OCI-LY7 (cell line): ENCODE measurements around the gene PPP1R27. TPM values are rescaled to one million over a fixed set of nuclear protein-coding genes. Genes with fewer than 3 reads are reported as not detected.

Experiments used
- BruUV-seq: library from RNA; stranded (reverse); fragments of 400-500 nt; replicated peaks from 2 replicates; lab custom pipeline; 2021; lab: Mats Ljungman, UMichigan
- CTCF ChIA-PET: fragments of 300-600 bp; sonication (Branson Sonifier 250); formaldehyde crosslinking; loops from one replicate; lab custom pipeline; 2022; ENCODE audit warnings: antibody characterized with exemption; ENCODE audit not compliant: unreplicated experiment; lab: Charles Lee
- POLR2A ChIA-PET: fragments of 300-600 bp; sonication (Branson Sonifier 250); formaldehyde crosslinking; loops from one replicate; lab custom pipeline; 2022; ENCODE audit warnings: antibody characterized with exemption; lab: Charles Lee
- DNase-seq: peaks from one replicate; pipeline ENCODE4 v3.0.0-alpha.2; 2015; ENCODE audit warnings: low spot score
- H2AFZ ChIP-seq: fragments of 200-600 bp; sonication (generic), shearing (Covaris generic); 2 replicates; pipeline ENCODE4 v1.6.1; 2014; ENCODE audit warnings: mild to moderate bottlenecking, antibody characterized with exemption, low read length, moderate library complexity
- H3K27ac ChIP-seq: fragments of 200-600 bp; sonication (generic); 2 replicates; pipeline ENCODE4 v1.5.1; 2014; ENCODE audit warnings: mixed run types, low read depth, mild to moderate bottlenecking, moderate library complexity, low read length, inconsistent platforms; ENCODE audit not compliant: poor library complexity, severe bottlenecking
- H3K36me3 ChIP-seq: fragments of 200-600 bp; sonication (generic); 2 replicates; pipeline ENCODE4 v1.6.1; 2014; ENCODE audit warnings: mild to moderate bottlenecking, antibody characterized with exemption, low read length, moderate library complexity, mixed read lengths; ENCODE audit not compliant: insufficient read depth
- H3K4me1 ChIP-seq: fragments of 200-600 bp; sonication (generic); 2 replicates; pipeline ENCODE4 v1.5.1; 2014; ENCODE audit warnings: mild to moderate bottlenecking, low read length; ENCODE audit not compliant: insufficient read depth, poor library complexity, severe bottlenecking
- H3K4me2 ChIP-seq: fragments of 200-600 bp; sonication (generic); 2 replicates; pipeline ENCODE4 v1.6.1; 2014; ENCODE audit warnings: mild to moderate bottlenecking, low read length
- H3K4me3 ChIP-seq: fragments of 200-600 bp; sonication (generic); 2 replicates; pipeline ENCODE4 v1.5.1; 2014; ENCODE audit warnings: mild to moderate bottlenecking, low read depth, low read length; ENCODE audit not compliant: poor library complexity, severe bottlenecking
- H3K79me2 ChIP-seq: fragments of 200-600 bp; sonication (generic); 2 replicates; pipeline ENCODE4 v1.6.1; 2016; ENCODE audit warnings: low read depth, mild to moderate bottlenecking, low read length, moderate library complexity, mixed read lengths; ENCODE audit not compliant: insufficient read depth
- H3K9me2 ChIP-seq: fragments of 200-600 bp; sonication (generic); 2 replicates; pipeline ENCODE4 v1.6.1; 2016; ENCODE audit warnings: mild to moderate bottlenecking, low read length, mixed read lengths; ENCODE audit not compliant: insufficient read depth
- H3K9me3 ChIP-seq: fragments of 200-600 bp; sonication (generic); 2 replicates; pipeline ENCODE4 v1.6.1; 2014; ENCODE audit warnings: mild to moderate bottlenecking, mixed run types, low read length, mixed read lengths
- H4K20me1 ChIP-seq: fragments of 200-600 bp; sonication (generic); 2 replicates; pipeline ENCODE4 v1.6.1; 2014; ENCODE audit warnings: mild to moderate bottlenecking, antibody characterized with exemption, low read length, moderate library complexity, mixed read lengths; ENCODE audit not compliant: insufficient read depth
- CTCF ChIP-seq: fragments of 200-600 bp; sonication (generic); conservative IDR thresholded peaks from 2 replicates; pipeline ENCODE4 v1.5.1; 2014; ENCODE audit warnings: mild to moderate bottlenecking, antibody characterized with exemption, low read length, moderate library complexity, mixed read lengths
- EZH2phosphoT487 ChIP-seq: fragments of 200-600 bp; sonication (generic); IDR thresholded peaks from 2 replicates; pipeline ENCODE4 v1.6.1; 2018; ENCODE audit warnings: low read depth, borderline replicate concordance, mild to moderate bottlenecking, mixed run types, antibody characterized with exemption, low read length, moderate library complexity, mixed read lengths
- intact Hi-C: fragments of 100-400 bp; cut with micrococcal nuclease; formaldehyde crosslinking; loops from one replicate; pipeline ENCODE4 v1.10.0; 2022; ENCODE audit not compliant: unreplicated experiment
- total RNA-seq, 2 experiments: library from RNA; depleted of rRNA in 1 of 2; stranded (reverse); fragments of >200 nt in 1 of 2; shearing (Covaris generic) in 1 of 2; gene quantifications; 2 replicates each; pipeline ENCODE4 v1.2.3, GENCODE V29; 2014 to 2022

Gene PPP1R27
- total RNA-seq, 2 experiments from 2014 or later = not detected

- no peak for DNase-seq
- Histone ChIP-seq H3K9me3 (no peaks in the 10 kb centered on the region), H3K4me2 (no peak overlapping the region), H2AFZ (no peak overlapping the region), H3K36me3 (no peaks in the 10 kb centered on the region), H4K20me1 (no peaks in the 10 kb centered on the region), H3K4me3 (no peak overlapping the region), H3K4me1 (no peaks in the 10 kb centered on the region), H3K27ac (no peak overlapping the region), H3K79me2 (no peaks in the 10 kb centered on the region), H3K9me2 (no peaks in the 10 kb centered on the region)
- TF ChIP-seq CTCF = no peak
- TF ChIP-seq EZH2phosphoT487 = no peak
- BruUV-seq = no TSS peak
- ChIA-PET POLR2A (no interaction called here), CTCF (no interaction called here)
- intact Hi-C loops = loop anchor here (2.0 kb wide), 1 partner anchor 77 kb away; no protein-coding TSS in a partner anchor
Measured at GRCh38 chr17:81809556-81809998, 25.3 kb downstream of the PPP1R27 start.

- no TSS peak for BruUV-seq
- Histone ChIP-seq H3K27ac (no peak overlapping the region), H3K9me2 (no peaks in the 10 kb centered on the region), H3K4me2 (no peak overlapping the region), H3K79me2 (no peaks in the 10 kb centered on the region), H4K20me1 (no peaks in the 10 kb centered on the region), H3K9me3 (no peaks in the 10 kb centered on the region), H2AFZ (no peak overlapping the region), H3K36me3 (no peaks in the 10 kb centered on the region), H3K4me3 (no peak overlapping the region), H3K4me1 (no peaks in the 10 kb centered on the region)
- ChIA-PET POLR2A (interaction anchor here (0.7 kb wide), 1 partner anchor 445 kb away, joined by 8 read pairs; no protein-coding TSS in a partner anchor), CTCF (interaction anchor here (0.6 kb wide), 1 partner anchor 214 kb away, joined by 4 read pairs; the partner anchor contains the start of gene CENPX)
- peak; percentile 46 for DNase-seq
- intact Hi-C loops = loop anchor here (2.0 kb wide), 1 partner anchor 76 kb away; no protein-coding TSS in a partner anchor
- peak; percentile 63 for TF ChIP-seq CTCF
- TF ChIP-seq EZH2phosphoT487 = no peak
Measured at GRCh38 chr17:81808778-81809555, 25.9 kb downstream of the PPP1R27 start.

DNA sequence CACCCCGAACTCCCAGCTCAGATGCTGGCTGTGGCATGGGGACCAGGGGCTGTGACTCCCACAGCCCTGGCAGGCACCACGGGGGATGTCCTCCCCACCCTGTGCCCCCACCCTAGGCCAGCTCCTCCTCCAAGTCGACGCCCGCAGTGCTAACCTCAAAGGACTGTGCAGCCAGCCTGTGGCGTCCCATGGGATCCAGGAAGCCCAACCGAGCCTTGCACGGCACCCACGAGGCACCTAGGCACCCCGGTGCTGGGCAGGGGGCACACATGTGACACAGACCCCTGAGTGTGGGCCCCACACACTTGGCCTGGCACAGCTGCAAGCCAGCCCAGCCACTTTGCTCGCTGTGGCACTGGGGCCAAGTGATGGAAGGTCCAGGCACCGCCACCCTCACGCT is 27.0 kb downstream of the PPP1R27 start:
- H3K9me2 ChIP-seq = no peaks in the 10 kb centered on the region
- no peak overlapping the region for H3K27ac ChIP-seq
- DNase-seq = no peak
- H3K4me3 ChIP-seq = no peak overlapping the region
- no peaks in the 10 kb centered on the region for H4K20me1 ChIP-seq
- no peaks in the 10 kb centered on the region for H3K79me2 ChIP-seq
- TF ChIP-seq EZH2phosphoT487 (no peak), CTCF (no peak)
- intact Hi-C loops = loop anchor here (2.0 kb wide), 1 partner anchor 75 kb away; no protein-coding TSS in a partner anchor
- no peaks in the 10 kb centered on the region for H3K36me3 ChIP-seq
- no peaks in the 10 kb centered on the region for H3K9me3 ChIP-seq
- H3K4me2 ChIP-seq = no peak overlapping the region
- ChIA-PET POLR2A (no interaction called here), CTCF (no interaction called here)
- no TSS peak for BruUV-seq
- no peaks in the 10 kb centered on the region for H3K4me1 ChIP-seq
- no peak overlapping the region for H2AFZ ChIP-seq
